ENCODE results near the gene EXOC3L4. TPM values are rescaled to one million over a fixed set of nuclear protein-coding genes. Genes with fewer than 3 reads are reported as not detected.
"Not testable (repeated sequence)": the region's sequence is repeated elsewhere in the genome, so short reads cannot be mapped to it uniquely, and the experiment has no call there.

The EXOC3L4 gene
- total RNA-seq, 2 donors from 2014 or later = 0.91 to 0.92 TPM

GRCh38 chr14:103113303-103113702 lies 18.8 kb downstream of the EXOC3L4 start:
- ATAC-seq (no peak), DNase-seq (no peak)
- intact Hi-C loops (cut with DNase I) = no loop called here

GRCh38 chr14:103113774-103114173 lies 19.2 kb downstream of the EXOC3L4 start:
- DNase-seq = no peak
- intact Hi-C loops (cut with DNase I) = no loop called here
- no peak for ATAC-seq

GRCh38 chr14:103115086-103115679 lies 20.7 kb downstream of the EXOC3L4 start:
- DNase-seq; ATAC-seq; intact Hi-C loops (cut with DNase I): not testable (repeated sequence)

GRCh38 chr14:103115845-103116572 lies 21.5 kb downstream of the EXOC3L4 start:
- intact Hi-C loops (cut with DNase I) = no loop called here
- ATAC-seq (peak in 1 of 2 donors; percentile 49), DNase-seq (no peak)

- no peak for DNase-seq
- no peak for ATAC-seq
- intact Hi-C loops (cut with DNase I) = no loop called here
Observed at GRCh38 chr14:103116636-103117035, 22.1 kb downstream of the EXOC3L4 start.

GRCh38 chr14:103117499-103117898 lies 23.0 kb downstream of the EXOC3L4 start:
- intact Hi-C loops (cut with DNase I); DNase-seq; ATAC-seq: not testable (repeated sequence)

GRCh38 chr14:103118018-103118662 lies 23.6 kb downstream of the EXOC3L4 start:
- DNase-seq = peak; percentile 89
- ATAC-seq = peak; percentile 36 to 51
- intact Hi-C loops (cut with DNase I) = no loop called here

- intact Hi-C loops (cut with DNase I) = no loop called here
- peak; percentile 72 for DNase-seq
- ATAC-seq = peak in 1 of 2 donors; percentile 25
Observed at GRCh38 chr14:103118663-103119404, 24.3 kb downstream of the EXOC3L4 start.

GRCh38 chr14:103119527-103119926 lies 25.0 kb downstream of the EXOC3L4 start:
- intact Hi-C loops (cut with DNase I); DNase-seq; ATAC-seq: not testable (repeated sequence)

- intact Hi-C loops (cut with DNase I) = no loop called here
- peak; percentile 6 to 31 for ATAC-seq
- peak; percentile 65 for DNase-seq
Observed at GRCh38 chr14:103121121-103121845, 26.8 kb downstream of the EXOC3L4 start.

GRCh38 chr14:103121846-103122584 lies 27.5 kb downstream of the EXOC3L4 start:
- peak; percentile 92 for DNase-seq
- peak; percentile 22 to 38 for ATAC-seq
- intact Hi-C loops (cut with DNase I) = no loop called here

GRCh38 chr14:103122585-103122946 lies 28.0 kb downstream of the EXOC3L4 start:
- DNase-seq = peak; percentile 60
- intact Hi-C loops (cut with DNase I) = no loop called here
- ATAC-seq = peak; percentile 4

GRCh38 chr14:103122947-103123633 lies 28.6 kb downstream of the EXOC3L4 start, which contains the start of gene TNFAIP2:
TNFAIP2 (plus strand) TSS chr14:103123461; CDS start chr14:103126458, 2,997 bp downstream.
- ATAC-seq = peak; percentile 50 to 66
- DNase-seq = peak; percentile 79
- intact Hi-C loops (cut with DNase I) = no loop called here

- DNase-seq (peak; percentile 75), ATAC-seq (peak; percentile 9 to 23)
- intact Hi-C loops (cut with DNase I) = no loop called here
Observed at GRCh38 chr14:103123634-103124500, 29.3 kb downstream of the EXOC3L4 start.

- intact Hi-C loops (cut with DNase I) = no loop called here
- ATAC-seq (no peak), DNase-seq (no peak)
Observed at GRCh38 chr14:103124501-103125001, 30.0 kb downstream of the EXOC3L4 start.

All from left cardiac atrium (tissue), 4 donors.